Bladder microvascular endothelial cell (primary cell): ENCODE results near the gene WBP4. TPM values are rescaled to one million over a fixed set of nuclear protein-coding genes. Genes with fewer than 3 reads are reported as not detected.

Source experiments
- total RNA-seq: library from RNA; depleted of rRNA; stranded (reverse); fragments of >200 nt; gene quantifications from 2 replicates; pipeline ENCODE4 v1.2.3, GENCODE V29; 2014

Gene WBP4
- 6.0 and 9.6 TPM in 2 replicates for total RNA-seq

GRCh38 chr13:41061075-41061913 is at the start of gene WBP4:
Gene WBP4, plus strand, starts transcription at chr13:41061509. Its CDS starts 165 bp downstream, at chr13:41061674.

GRCh38 chr13:41019011-41019487 is 42.3 kb upstream of the WBP4 start, which contains the start of gene ELF1:
Gene ELF1, minus strand, starts transcription at chr13:41019316. Its CDS starts 37,262 bp downstream, at chr13:40982054.

GRCh38 chr13:41132512-41133152 is 71.3 kb downstream of the WBP4 start, which contains the start of gene KBTBD6:
Gene KBTBD6, minus strand, starts transcription at chr13:41132802. Its CDS starts 291 bp downstream, at chr13:41132511.

Other genes with a start within 250 kb of the WBP4 start
- 46.1 and 80.7 TPM in 2 replicates for gene ELF1, start 42.2 kb upstream of the WBP4 start, total RNA-seq
- gene KBTBD6, start 71.3 kb downstream of the WBP4 start, total RNA-seq: 6.6 and 11.3 TPM in 2 replicates
- 4.7 and 7.7 TPM in 2 replicates for gene KBTBD7, start 133.1 kb downstream of the WBP4 start, total RNA-seq
- gene MTRF1, start 202.1 kb downstream of the WBP4 start, total RNA-seq: 7.9 and 12.6 TPM in 2 replicates
- gene NAA16, start 249.8 kb downstream of the WBP4 start, total RNA-seq: 4.0 and 12.3 TPM in 2 replicates